ENCODE results near the gene ZCCHC18.

DNA sequence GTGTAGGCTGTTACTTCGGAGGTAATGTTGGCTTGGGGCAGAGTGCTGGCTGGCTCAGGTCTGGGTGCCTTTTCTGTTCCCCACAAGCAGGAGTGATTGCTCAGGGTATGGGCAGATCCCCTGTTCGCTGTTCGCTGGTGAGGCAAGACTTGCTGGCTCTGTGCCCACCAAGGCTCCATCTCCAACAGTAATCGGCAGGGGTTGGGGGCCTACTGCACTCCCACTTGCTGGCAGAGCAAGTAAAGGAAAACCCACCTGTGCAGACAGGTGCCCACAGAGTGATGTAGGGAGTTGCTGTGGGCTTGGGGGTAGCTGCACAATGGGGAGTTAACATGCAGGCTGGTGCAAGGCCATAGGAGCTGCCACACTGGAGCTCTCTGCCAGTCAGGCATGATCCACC, 28.3 kb upstream of the ZCCHC18 start:
- TF ChIP-seq, protein P1, sequence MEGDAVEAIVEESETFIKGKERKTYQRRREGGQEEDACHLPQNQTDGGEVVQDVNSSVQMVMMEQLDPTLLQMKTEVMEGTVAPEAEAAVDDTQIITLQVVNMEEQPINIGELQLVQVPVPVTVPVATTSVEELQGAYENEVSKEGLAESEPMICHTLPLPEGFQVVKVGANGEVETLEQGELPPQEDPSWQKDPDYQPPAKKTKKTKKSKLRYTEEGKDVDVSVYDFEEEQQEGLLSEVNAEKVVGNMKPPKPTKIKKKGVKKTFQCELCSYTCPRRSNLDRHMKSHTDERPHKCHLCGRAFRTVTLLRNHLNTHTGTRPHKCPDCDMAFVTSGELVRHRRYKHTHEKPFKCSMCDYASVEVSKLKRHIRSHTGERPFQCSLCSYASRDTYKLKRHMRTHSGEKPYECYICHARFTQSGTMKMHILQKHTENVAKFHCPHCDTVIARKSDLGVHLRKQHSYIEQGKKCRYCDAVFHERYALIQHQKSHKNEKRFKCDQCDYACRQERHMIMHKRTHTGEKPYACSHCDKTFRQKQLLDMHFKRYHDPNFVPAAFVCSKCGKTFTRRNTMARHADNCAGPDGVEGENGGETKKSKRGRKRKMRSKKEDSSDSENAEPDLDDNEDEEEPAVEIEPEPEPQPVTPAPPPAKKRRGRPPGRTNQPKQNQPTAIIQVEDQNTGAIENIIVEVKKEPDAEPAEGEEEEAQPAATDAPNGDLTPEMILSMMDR (conservative IDR thresholded peaks at IDR 0.05; ENCODE audit: low read depth, low read length), result no peak
- TF ChIP-seq EZH2phosphoT487 (IDR thresholded peaks at IDR 0.05; ENCODE audit: borderline replicate concordance, low read length), result no peak
- no peak for TF ChIP-seq EZH2 (IDR thresholded peaks at IDR 0.05; ENCODE audit: low read length, unreplicated experiment)

All from PC-3 (cell line).